ENCODE data around the gene SETD1A. TPM values are rescaled to one million over a fixed set of nuclear protein-coding genes. Genes with fewer than 3 reads are reported as not detected.

Gene SETD1A
- total RNA-seq, 1 donor from 2014 or later: 24.3 TPM

- no peak for DNase-seq
- Mint-ChIP-seq H3K27ac (ENCODE audit: unreplicated experiment) (no peak overlapping the region), H3K36me3 (ENCODE audit: unreplicated experiment) (peaks cover 11% of the 10 kb centered on the region), H3K4me3 (ENCODE audit: unreplicated experiment) (no peak overlapping the region), H3K9me3 (ENCODE audit: unreplicated experiment) (peaks cover 19% of the 10 kb centered on the region), H3K4me1 (ENCODE audit: low read depth, unreplicated experiment) (peaks cover 6% of the 10 kb centered on the region), H3K27me3 (ENCODE audit: unreplicated experiment) (peaks cover 6% of the 10 kb centered on the region)
- TF ChIP-seq CTCF (IDR thresholded peaks at IDR 0.05; ENCODE audit: partially characterized antibody, unreplicated experiment): no peak
Observed at GRCh38 chr16:30961384-30961783, 3.8 kb downstream of the SETD1A start.

DNA sequence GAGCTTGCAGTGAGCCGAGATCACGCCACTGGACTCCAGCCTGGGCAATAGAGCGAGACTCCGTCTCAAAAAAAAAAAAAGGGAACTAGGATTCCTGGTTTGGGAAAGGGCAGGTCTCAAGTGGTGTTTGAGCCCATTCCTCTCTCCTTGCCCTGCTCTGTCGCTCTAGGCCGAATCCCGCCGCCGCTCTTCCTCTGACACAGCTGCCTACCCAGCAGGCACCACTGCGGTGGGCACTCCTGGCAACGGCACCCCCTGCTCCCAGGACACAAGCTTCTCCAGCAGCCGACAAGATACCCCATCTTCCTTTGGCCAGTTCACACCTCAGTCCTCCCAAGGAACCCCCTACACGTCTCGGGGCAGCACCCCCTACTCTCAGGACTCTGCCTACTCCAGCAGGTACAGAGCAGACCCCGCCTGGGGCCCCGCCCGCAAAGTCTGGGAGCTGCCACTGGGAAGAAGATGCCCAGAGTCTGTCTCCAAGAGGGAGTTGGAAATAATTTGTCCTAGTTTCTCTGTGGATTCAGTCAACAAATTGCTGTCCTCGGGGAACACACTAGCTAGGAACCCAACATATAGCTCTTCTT is 6.5 kb downstream of the SETD1A start:
- peaks cover 6% of the 10 kb centered on the region for H3K27me3 Mint-ChIP-seq (ENCODE audit: unreplicated experiment)
- no peak overlapping the region for H3K27ac Mint-ChIP-seq (ENCODE audit: unreplicated experiment)
- no peak for DNase-seq
- no peak for TF ChIP-seq CTCF (IDR thresholded peaks at IDR 0.05; ENCODE audit: partially characterized antibody, unreplicated experiment)
- H3K4me3 Mint-ChIP-seq (ENCODE audit: unreplicated experiment): no peak overlapping the region
- peaks cover 6% of the 10 kb centered on the region for H3K4me1 Mint-ChIP-seq (ENCODE audit: low read depth, unreplicated experiment)
- H3K36me3 Mint-ChIP-seq (ENCODE audit: unreplicated experiment): peaks cover 11% of the 10 kb centered on the region
- H3K9me3 Mint-ChIP-seq (ENCODE audit: unreplicated experiment): peaks cover 16% of the 10 kb centered on the region

GRCh38 chr16:30964574-30965226 is 7.1 kb downstream of the SETD1A start:
- Mint-ChIP-seq H3K27ac (ENCODE audit: unreplicated experiment) (no peak overlapping the region), H3K4me3 (ENCODE audit: unreplicated experiment) (no peak overlapping the region), H3K9me3 (ENCODE audit: unreplicated experiment) (peaks cover 11% of the 10 kb centered on the region), H3K4me1 (ENCODE audit: low read depth, unreplicated experiment) (peaks cover 4% of the 10 kb centered on the region), H3K36me3 (ENCODE audit: unreplicated experiment) (peaks cover 6% of the 10 kb centered on the region), H3K27me3 (ENCODE audit: unreplicated experiment) (peaks cover 6% of the 10 kb centered on the region)
- no peak for TF ChIP-seq CTCF (IDR thresholded peaks at IDR 0.05; ENCODE audit: partially characterized antibody, unreplicated experiment)
- no peak for DNase-seq

DNA sequence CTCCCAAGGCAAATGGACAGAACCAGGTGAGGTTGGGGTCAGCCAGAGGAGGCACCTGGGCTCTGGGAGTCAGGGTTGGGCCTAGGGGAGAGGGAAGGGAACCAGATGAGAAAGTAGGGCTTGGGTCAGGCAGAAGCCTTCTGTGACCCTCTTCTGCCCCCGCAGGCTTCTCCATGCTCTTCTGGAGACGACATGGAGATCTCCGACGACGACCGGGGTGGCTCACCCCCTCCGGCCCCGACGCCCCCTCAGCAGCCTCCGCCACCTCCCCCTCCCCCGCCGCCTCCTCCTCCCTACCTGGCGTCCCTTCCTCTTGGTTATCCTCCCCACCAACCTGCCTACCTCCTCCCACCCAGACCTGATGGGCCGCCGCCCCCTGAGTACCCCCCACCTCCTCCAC is 7.9 kb downstream of the SETD1A start:
- no peak for DNase-seq
- Mint-ChIP-seq H3K27ac (ENCODE audit: unreplicated experiment) (no peak overlapping the region), H3K9me3 (ENCODE audit: unreplicated experiment) (peaks cover 7% of the 10 kb centered on the region), H3K4me1 (ENCODE audit: low read depth, unreplicated experiment) (no peaks in the 10 kb centered on the region), H3K36me3 (ENCODE audit: unreplicated experiment) (peaks cover under 1% of the 10 kb centered on the region), H3K27me3 (ENCODE audit: unreplicated experiment) (peaks cover 4% of the 10 kb centered on the region), H3K4me3 (ENCODE audit: unreplicated experiment) (no peak overlapping the region)
- no peak for TF ChIP-seq CTCF (IDR thresholded peaks at IDR 0.05; ENCODE audit: partially characterized antibody, unreplicated experiment)

DNA sequence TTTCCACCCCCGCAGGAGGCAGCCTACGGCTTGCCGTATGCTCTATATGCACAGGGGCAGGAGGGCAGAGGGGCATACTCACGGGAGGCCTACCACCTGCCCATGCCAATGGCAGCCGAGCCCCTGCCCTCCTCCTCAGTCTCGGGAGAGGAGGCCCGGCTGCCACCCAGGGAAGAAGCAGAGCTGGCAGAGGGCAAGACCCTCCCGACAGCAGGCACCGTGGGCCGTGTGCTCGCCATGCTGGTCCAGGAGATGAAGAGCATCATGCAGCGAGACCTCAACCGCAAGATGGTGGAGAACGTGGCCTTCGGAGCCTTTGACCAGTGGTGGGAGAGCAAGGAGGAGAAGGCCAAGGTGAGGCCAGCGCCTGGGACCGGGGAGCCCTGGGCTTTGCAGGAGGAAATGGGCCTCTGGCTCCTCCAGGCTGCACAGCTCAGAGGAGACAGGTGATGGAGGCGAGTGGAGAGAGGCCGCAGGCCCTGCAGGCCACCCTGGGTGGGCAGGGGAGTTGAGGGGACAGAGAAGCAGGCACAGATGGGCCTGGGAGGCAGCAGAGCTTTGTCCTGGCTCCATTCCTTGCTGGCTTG is 8.6 kb downstream of the SETD1A start:
- no peak for DNase-seq

More for the DNA sequence above, 8.6 kb downstream of the SETD1A start:
- H3K4me3 Mint-ChIP-seq (ENCODE audit: unreplicated experiment): no peak overlapping the region
- peaks cover 4% of the 10 kb centered on the region for H3K27me3 Mint-ChIP-seq (ENCODE audit: unreplicated experiment)
- no peak for TF ChIP-seq CTCF (IDR thresholded peaks at IDR 0.05; ENCODE audit: partially characterized antibody, unreplicated experiment)
- H3K9me3 Mint-ChIP-seq (ENCODE audit: unreplicated experiment): peaks cover 7% of the 10 kb centered on the region
- no peak overlapping the region for H3K27ac Mint-ChIP-seq (ENCODE audit: unreplicated experiment)
- H3K4me1 Mint-ChIP-seq (ENCODE audit: low read depth, unreplicated experiment): no peaks in the 10 kb centered on the region
- peaks cover 8% of the 10 kb centered on the region for H3K36me3 Mint-ChIP-seq (ENCODE audit: unreplicated experiment)

Data from glutamatergic neuron (in vitro differentiated cells).